ENCODE measurements around the gene RAB6A.
"Not testable (repeated sequence)": the region's sequence is repeated elsewhere in the genome, so short reads cannot be mapped to it uniquely, and the experiment has no call there.

RAB6A gene

DNA sequence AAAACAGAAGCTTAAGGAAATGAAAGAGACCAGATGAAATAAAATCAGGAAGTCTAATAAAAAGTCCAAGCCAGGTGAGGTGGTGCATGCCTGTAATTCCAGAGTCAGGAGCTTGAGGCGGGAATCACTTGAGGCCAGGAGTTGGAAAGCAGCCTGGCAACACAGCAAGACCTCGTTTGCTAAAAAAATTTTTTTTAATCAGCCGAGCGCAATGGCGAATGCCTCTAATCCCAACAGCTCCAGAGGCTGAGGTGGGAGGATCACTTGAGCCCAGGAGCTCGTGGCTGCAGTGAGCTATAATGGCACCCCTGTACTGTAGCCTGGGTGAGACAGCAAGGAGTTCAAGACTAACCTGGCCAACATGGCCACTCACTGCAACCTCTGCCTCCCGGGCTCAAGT, 8.0 kb downstream of the RAB6A start:
- Histone ChIP-seq H2BK120ac (ENCODE audit: insufficient read depth, low read length, poor library complexity) (no peak overlapping the region), H3K23ac (ENCODE audit: low read length) (no peak overlapping the region), H3K4me2 (ENCODE audit: low read length) (peak overlapping the region; percentile 15), H4K91ac (ENCODE audit: low read depth, low read length) (no peak overlapping the region), H3K9me3 (ENCODE audit: insufficient read depth, low read depth, low read length) (no peaks in the 10 kb centered on the region), H2AFZ (ENCODE audit: insufficient read depth, low read length, poor library complexity) (no peak overlapping the region), H3K27me3 (ENCODE audit: insufficient read depth, low read length) (no peaks in the 10 kb centered on the region), H3K79me1 (ENCODE audit: low read length) (peaks cover 2% of the 10 kb centered on the region), H3K18ac (ENCODE audit: low read length) (peak overlapping the region; percentile 70), H2BK5ac (ENCODE audit: low read depth, low read length, poor library complexity) (peak overlapping the region; percentile 32), H3K4me3 (ENCODE audit: low read depth, low read length) (no peak overlapping the region), H3K9ac (ENCODE audit: low read length) (no peak overlapping the region), H3K36me3 (ENCODE audit: control insufficient read depth in 1 of 2, insufficient read depth in 2 of 2, low read length in 2 of 2) (peaks cover 0 to 6% of the 10 kb centered on the region in 2 experiments), H3K27ac (ENCODE audit: low read depth, low read length) (peak overlapping the region; percentile 56), H2AK5ac (ENCODE audit: low read length) (no peak overlapping the region), H3K4me1 (ENCODE audit: control insufficient read depth in 1 of 2, insufficient read depth in 2 of 2, low read length in 2 of 2) (peaks cover 5 to 12% of the 10 kb centered on the region in 2 experiments), H3K79me2 (ENCODE audit: control insufficient read depth, insufficient read depth, low read length, poor library complexity) (peaks cover 24% of the 10 kb centered on the region), H4K8ac (ENCODE audit: low read depth, low read length) (no peak overlapping the region), H3K4ac (ENCODE audit: low read depth, low read length) (peak overlapping the region; percentile 60), H3K14ac (ENCODE audit: low read length) (no peak overlapping the region), H4K12ac (ENCODE audit: low read depth, low read length) (no peak overlapping the region), H2BK12ac (ENCODE audit: low read length) (no peak overlapping the region)
- DNase-seq, result peak; percentile 70 to 78
- no CpG with 5 or more reads among the region's 7 CpGs for WGBS (ENCODE audit: extremely low coverage, insufficient coverage, insufficient read length)

GRCh38 chr11:73752216-73752867, 8.5 kb downstream of the RAB6A start:
- no CpG with 5 or more reads among the region's 14 CpGs for WGBS (ENCODE audit: extremely low coverage, insufficient coverage, insufficient read length)
- no peak overlapping the region for H3K23ac ChIP-seq (ENCODE audit: low read length)
- H4K91ac ChIP-seq (ENCODE audit: low read depth, low read length), result no peak overlapping the region
- peak overlapping the region; percentile 9 for H3K18ac ChIP-seq (ENCODE audit: low read length)
- H4K12ac ChIP-seq (ENCODE audit: low read depth, low read length), result no peak overlapping the region
- H3K27me3 ChIP-seq (ENCODE audit: insufficient read depth, low read length), result no peaks in the 10 kb centered on the region
- peak overlapping the region; percentile 57 for H3K4ac ChIP-seq (ENCODE audit: low read depth, low read length)
- no peak overlapping the region for H2BK120ac ChIP-seq (ENCODE audit: insufficient read depth, low read length, poor library complexity)
- H3K4me3 ChIP-seq (ENCODE audit: low read depth, low read length), result no peak overlapping the region
- H3K36me3 ChIP-seq (ENCODE audit: control insufficient read depth in 1 of 2, insufficient read depth in 2 of 2, low read length in 2 of 2), result peaks cover 0 to 6% of the 10 kb centered on the region in 2 experiments
- no peak overlapping the region for H2BK12ac ChIP-seq (ENCODE audit: low read length)
- no peak overlapping the region for H2AK5ac ChIP-seq (ENCODE audit: low read length)
- no peaks in the 10 kb centered on the region for H3K9me3 ChIP-seq (ENCODE audit: insufficient read depth, low read depth, low read length)
- no peak overlapping the region for H3K14ac ChIP-seq (ENCODE audit: low read length)
- H3K79me1 ChIP-seq (ENCODE audit: low read length), result peaks cover 2% of the 10 kb centered on the region
- no peak overlapping the region for H2BK5ac ChIP-seq (ENCODE audit: low read depth, low read length, poor library complexity)
- no peak overlapping the region for H3K9ac ChIP-seq (ENCODE audit: low read length)
- H2AFZ ChIP-seq (ENCODE audit: insufficient read depth, low read length, poor library complexity), result no peak overlapping the region
- peaks cover 24% of the 10 kb centered on the region for H3K79me2 ChIP-seq (ENCODE audit: control insufficient read depth, insufficient read depth, low read length, poor library complexity)
- H3K27ac ChIP-seq (ENCODE audit: low read depth, low read length), result peak overlapping the region; percentile 18
- DNase-seq, result peak; percentile 85 to 88
- H3K4me1 ChIP-seq (ENCODE audit: control insufficient read depth in 1 of 2, insufficient read depth in 2 of 2, low read length in 2 of 2), result peaks cover 5 to 12% of the 10 kb centered on the region in 2 experiments
- no peak overlapping the region for H3K4me2 ChIP-seq (ENCODE audit: low read length)
- peak overlapping the region; percentile 6 for H4K8ac ChIP-seq (ENCODE audit: low read depth, low read length)

GRCh38 chr11:73750862-73751261, 10.0 kb downstream of the RAB6A start:
- peak; percentile 87 to 97 for DNase-seq
- not testable (repeated sequence) for H2BK12ac ChIP-seq (ENCODE audit: low read length); H3K27me3 ChIP-seq (ENCODE audit: insufficient read depth, low read length); H2AK5ac ChIP-seq (ENCODE audit: low read length); H3K23ac ChIP-seq (ENCODE audit: low read length); H4K12ac ChIP-seq (ENCODE audit: low read depth, low read length); H2BK5ac ChIP-seq (ENCODE audit: low read depth, low read length, poor library complexity); H3K79me1 ChIP-seq (ENCODE audit: low read length); H4K91ac ChIP-seq (ENCODE audit: low read depth, low read length); H3K14ac ChIP-seq (ENCODE audit: low read length); H4K8ac ChIP-seq (ENCODE audit: low read depth, low read length); H3K4me3 ChIP-seq (ENCODE audit: low read depth, low read length); H3K18ac ChIP-seq (ENCODE audit: low read length); H2BK120ac ChIP-seq (ENCODE audit: insufficient read depth, low read length, poor library complexity); H3K9me3 ChIP-seq (ENCODE audit: insufficient read depth, low read depth, low read length); H3K36me3 ChIP-seq (ENCODE audit: control insufficient read depth in 1 of 2, insufficient read depth in 2 of 2, low read length in 2 of 2); H3K9ac ChIP-seq (ENCODE audit: low read length); H3K4me2 ChIP-seq (ENCODE audit: low read length); H3K27ac ChIP-seq (ENCODE audit: low read depth, low read length); H2AFZ ChIP-seq (ENCODE audit: insufficient read depth, low read length, poor library complexity)
- H3K4me1 ChIP-seq (ENCODE audit: control insufficient read depth in 1 of 2, insufficient read depth in 2 of 2, low read length in 2 of 2), result peaks cover 5 to 12% of the 10 kb centered on the region in 2 experiments
- peak overlapping the region; percentile 48 for H3K4ac ChIP-seq (ENCODE audit: low read depth, low read length)
- H3K79me2 ChIP-seq (ENCODE audit: control insufficient read depth, insufficient read depth, low read length, poor library complexity), result peaks cover 22% of the 10 kb centered on the region
- WGBS (ENCODE audit: extremely low coverage, insufficient coverage, insufficient read length), result no CpG with 5 or more reads among the region's 4 CpGs

- peaks cover 0 to 3% of the 10 kb centered on the region in 2 experiments for H3K36me3 ChIP-seq (ENCODE audit: control insufficient read depth in 1 of 2, insufficient read depth in 2 of 2, low read length in 2 of 2)
Observed at GRCh38 chr11:73750228-73750627, 10.6 kb downstream of the RAB6A start.

More at GRCh38 chr11:73750228-73750627, 10.6 kb downstream of the RAB6A start:
- H3K4ac ChIP-seq (ENCODE audit: low read depth, low read length), result peak overlapping the region; percentile 48
- no peak overlapping the region for H3K23ac ChIP-seq (ENCODE audit: low read length)
- no peak overlapping the region for H4K91ac ChIP-seq (ENCODE audit: low read depth, low read length)
- H3K4me3 ChIP-seq (ENCODE audit: low read depth, low read length), result no peak overlapping the region
- no peak overlapping the region for H2AK5ac ChIP-seq (ENCODE audit: low read length)
- no peak overlapping the region for H2BK12ac ChIP-seq (ENCODE audit: low read length)
- no peak overlapping the region for H4K8ac ChIP-seq (ENCODE audit: low read depth, low read length)
- WGBS (ENCODE audit: extremely low coverage, insufficient coverage, insufficient read length), result no CpG with 5 or more reads among the region's 5 CpGs
- H3K4me1 ChIP-seq (ENCODE audit: control insufficient read depth in 1 of 2, insufficient read depth in 2 of 2, low read length in 2 of 2), result peaks cover 5 to 12% of the 10 kb centered on the region in 2 experiments
- DNase-seq, result peak in 1 of 2 donors; percentile 21
- H3K79me2 ChIP-seq (ENCODE audit: control insufficient read depth, insufficient read depth, low read length, poor library complexity), result peaks cover 19% of the 10 kb centered on the region
- H2AFZ ChIP-seq (ENCODE audit: insufficient read depth, low read length, poor library complexity), result no peak overlapping the region
- H3K4me2 ChIP-seq (ENCODE audit: low read length), result no peak overlapping the region
- no peak overlapping the region for H3K27ac ChIP-seq (ENCODE audit: low read depth, low read length)
- no peak overlapping the region for H2BK5ac ChIP-seq (ENCODE audit: low read depth, low read length, poor library complexity)
- no peaks in the 10 kb centered on the region for H3K27me3 ChIP-seq (ENCODE audit: insufficient read depth, low read length)
- no peak overlapping the region for H4K12ac ChIP-seq (ENCODE audit: low read depth, low read length)
- H3K9me3 ChIP-seq (ENCODE audit: insufficient read depth, low read depth, low read length), result no peaks in the 10 kb centered on the region
- no peak overlapping the region for H3K14ac ChIP-seq (ENCODE audit: low read length)
- no peak overlapping the region for H3K9ac ChIP-seq (ENCODE audit: low read length)
- H3K79me1 ChIP-seq (ENCODE audit: low read length), result peaks cover 2% of the 10 kb centered on the region
- no peak overlapping the region for H3K18ac ChIP-seq (ENCODE audit: low read length)
- no peak overlapping the region for H2BK120ac ChIP-seq (ENCODE audit: insufficient read depth, low read length, poor library complexity)
